ENCODE data around the gene GSG1L.

DNA sequence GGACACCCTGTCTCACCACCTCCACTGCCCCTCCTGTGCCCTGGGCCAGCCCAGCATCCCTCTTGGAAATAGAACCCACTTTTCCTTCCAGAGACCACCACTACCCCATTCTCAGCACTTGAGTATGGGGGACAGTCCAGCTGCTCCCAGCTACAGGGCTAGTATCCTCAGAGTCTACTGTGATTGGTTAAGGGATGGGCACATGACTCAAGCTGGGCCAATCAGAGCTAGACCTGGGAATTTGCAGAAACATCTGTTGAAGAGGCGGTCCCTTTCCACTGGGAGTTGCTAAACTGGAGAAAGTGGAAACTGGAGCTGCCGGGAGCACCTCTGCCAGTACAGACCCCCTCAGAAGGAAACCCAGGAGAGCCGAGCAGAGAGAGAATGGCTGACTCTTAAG lies 156.6 kb downstream of the GSG1L start:
- TF ChIP-seq POLR2A (IDR thresholded peaks at IDR 0.05) (no peak), CTCF (IDR thresholded peaks at IDR 0.05) (no peak)
